Superior temporal gyrus (tissue), 1 donor: ENCODE results near the gene ZNF579.

Experiments used
- DNase-seq: peaks from one replicate; pipeline ENCODE4 v3.0.0-alpha.2; 2016; ENCODE audit errors: extremely low spot score

ZNF579 gene

GRCh38 chr19:55580628-55581144 lies at the start of gene ZNF579:
Gene ZNF579, minus strand, starts transcription at chr19:55580848. Its CDS starts 1,209 bp downstream, at chr19:55579639.
- peak; percentile 88 for DNase-seq

GRCh38 chr19:55626350-55626749 lies 45.7 kb upstream of the ZNF579 start:
- no peak for DNase-seq

GRCh38 chr19:55625004-55625326 lies 44.3 kb upstream of the ZNF579 start:
- no peak for DNase-seq

- peak; percentile 88 for DNase-seq
These were observed 43.7 kb upstream of the ZNF579 start, which contains the start of gene ZNF784 for GRCh38 chr19:55624109-55625003. Gene ZNF784, minus strand, starts transcription at chr19:55624566. Its CDS starts 5 bp downstream, at chr19:55624561.

- DNase-seq = no peak
These were observed 42.9 kb upstream of the ZNF579 start for GRCh38 chr19:55623561-55623960.

GRCh38 chr19:55623130-55623529 lies 42.5 kb upstream of the ZNF579 start:
- DNase-seq = no peak

- no peak for DNase-seq
These were observed 41.8 kb upstream of the ZNF579 start for GRCh38 chr19:55622242-55622969.

GRCh38 chr19:55621673-55622231 lies 41.1 kb upstream of the ZNF579 start:
- DNase-seq = no peak

GRCh38 chr19:55621205-55621672 lies 40.6 kb upstream of the ZNF579 start:
- DNase-seq = no peak

- DNase-seq = no peak
These were observed 40.0 kb upstream of the ZNF579 start for GRCh38 chr19:55620410-55621204.

- peak; percentile 8 for DNase-seq
These were observed 38.6 kb upstream of the ZNF579 start for GRCh38 chr19:55619286-55619685.

GRCh38 chr19:55618426-55618825 lies 37.8 kb upstream of the ZNF579 start:
- DNase-seq = no peak

GRCh38 chr19:55617426-55617825 lies 36.8 kb upstream of the ZNF579 start:
- no peak for DNase-seq

- DNase-seq = no peak
These were observed 35.8 kb upstream of the ZNF579 start for GRCh38 chr19:55616395-55616875.

GRCh38 chr19:55615543-55616394 lies 35.1 kb upstream of the ZNF579 start:
- DNase-seq = no peak

GRCh38 chr19:55614711-55615542 lies 34.3 kb upstream of the ZNF579 start:
- DNase-seq = no peak

GRCh38 chr19:55613930-55614710 lies 33.5 kb upstream of the ZNF579 start:
- no peak for DNase-seq

- DNase-seq = no peak
These were observed 32.7 kb upstream of the ZNF579 start for GRCh38 chr19:55613396-55613795.
